ENCODE results near the gene TICRR. TPM values are rescaled to one million over a fixed set of nuclear protein-coding genes. Genes with fewer than 3 reads are reported as not detected.

The TICRR gene
- total and polyA plus RNA-seq, 2 of the 4 experiments (the other 2 are of a cell fraction): 3.0 to 4.2 TPM

- peaks cover 10% of the 10 kb centered on the region for H3K9me3 ChIP-seq (ENCODE audit: control insufficient read depth, insufficient read depth, low read length)
- H3K9ac ChIP-seq (ENCODE audit: low read depth, low read length): no peak overlapping the region
- no peak overlapping the region for H4K5ac ChIP-seq (ENCODE audit: low read depth, low read length)
- no peak overlapping the region for H3K18ac ChIP-seq (ENCODE audit: low read depth, low read length)
- no peak overlapping the region for H2BK5ac ChIP-seq (ENCODE audit: low read depth, low read length, poor library complexity, severe bottlenecking)
- WGBS, 2 experiments (ENCODE audit: extremely low coverage in 2 of 2, insufficient read length in 1 of 2): 100% methylated on average over 1 of the region's 4 CpGs; no CpG with 5 or more reads in 1 of the 2 experiments
- peaks cover 6% of the 10 kb centered on the region for H3K36me3 ChIP-seq (ENCODE audit: control insufficient read depth, insufficient read depth, low read length)
- DNase-seq (no peak), ATAC-seq (ENCODE audit: low read depth) (no peak)
- no peak overlapping the region for H2BK20ac ChIP-seq (ENCODE audit: low read depth, low read length)
- no peak overlapping the region for H3K4me2 ChIP-seq (ENCODE audit: low read depth, low read length)
- H3K4me1 ChIP-seq (ENCODE audit: control insufficient read depth, insufficient read depth, low read length): no peaks in the 10 kb centered on the region
- H4K20me1 ChIP-seq (ENCODE audit: insufficient read depth, low read length): no peaks in the 10 kb centered on the region
- H4K91ac ChIP-seq (ENCODE audit: insufficient read depth, low read depth, low read length): no peak overlapping the region
- no peak overlapping the region for H3K4me3 ChIP-seq (ENCODE audit: insufficient read depth, low read depth, low read length)
- no peak overlapping the region for H3K4ac ChIP-seq (ENCODE audit: low read depth, low read length)
- CTCF ChIA-PET: no interaction called here
- in situ Hi-C loops (cut with MboI; ENCODE audit: low sequenced_read_pairs) (no loop called here), dilution Hi-C loops (cut with HindIII; ENCODE audit: low sequenced_read_pairs, unreplicated experiment) (no loop called here), intact Hi-C loops (cut with micrococcal nuclease) (no loop called here)
- no peak overlapping the region for H2AK9ac ChIP-seq (replicated peaks; ENCODE audit: low read depth, low read length, poor library complexity)
- H3K27ac ChIP-seq (ENCODE audit: insufficient read depth, low read length): no peak overlapping the region
- peaks cover 8 to 9% of the 10 kb centered on the region in 2 experiments; a peak in 2 of 4 replicates for H3K79me1 ChIP-seq (ENCODE audit: low read depth in 1 of 2, low read length in 2 of 2)
- H3K9me1 ChIP-seq (ENCODE audit: insufficient read depth, low read length): no peaks in the 10 kb centered on the region
- no peak overlapping the region for H2BK15ac ChIP-seq (ENCODE audit: low read depth, low read length)
- H3K56ac ChIP-seq (ENCODE audit: extremely low read depth, insufficient read depth, low read length): no peak overlapping the region
- H3K23ac ChIP-seq (ENCODE audit: low read depth, low read length): no peak overlapping the region
- no peak overlapping the region for H2AK5ac ChIP-seq (ENCODE audit: low read depth, low read length)
- H2BK120ac ChIP-seq (ENCODE audit: low read depth, low read length): no peak overlapping the region
- no peaks in the 10 kb centered on the region for H3K27me3 ChIP-seq (ENCODE audit: control insufficient read depth, insufficient read depth, low read length)
- TF ChIP-seq SMC3 (IDR thresholded peaks at IDR 0.05; ENCODE audit: low read depth, low read length) (no peak), CEBPB (IDR thresholded peaks at IDR 0.05; ENCODE audit: low read depth, low read length) (no peak), MAFK (IDR thresholded peaks at IDR 0.05; ENCODE audit: low read depth, low read length) (peak; percentile 40)
- H3K14ac ChIP-seq (replicated peaks; ENCODE audit: low read depth, low read length): no peak overlapping the region
- BruUV-seq (replicated peaks): no TSS peak
- H4K8ac ChIP-seq (ENCODE audit: low read depth in 2 of 2, low read length in 2 of 2): no peak overlapping the region
- H2AFZ ChIP-seq (replicated peaks; ENCODE audit: low read length, poor library complexity): no peak overlapping the region
- POLR2A ChIA-PET (ENCODE audit: unreplicated experiment): interaction anchor here (0.5 kb wide), 1 partner anchor 15 kb away, joined by 5 read pairs; no protein-coding TSS in a partner anchor
Measured at GRCh38 chr15:89616228-89616627, 41.0 kb downstream of the TICRR start.
